ENCODE results near the gene PRIM2. TPM values are rescaled to one million over a fixed set of nuclear protein-coding genes. Genes with fewer than 3 reads are reported as not detected.
A peak's percentile ranks its signal among the peaks of the same experiment; 100 is the strongest.
"Not testable (repeated sequence)": the region's sequence is repeated elsewhere in the genome, so short reads cannot be mapped to it uniquely, and the experiment has no call there.

The PRIM2 gene
- total RNA-seq, 1 donor from 2014 or later = 21.0 TPM

DNA sequence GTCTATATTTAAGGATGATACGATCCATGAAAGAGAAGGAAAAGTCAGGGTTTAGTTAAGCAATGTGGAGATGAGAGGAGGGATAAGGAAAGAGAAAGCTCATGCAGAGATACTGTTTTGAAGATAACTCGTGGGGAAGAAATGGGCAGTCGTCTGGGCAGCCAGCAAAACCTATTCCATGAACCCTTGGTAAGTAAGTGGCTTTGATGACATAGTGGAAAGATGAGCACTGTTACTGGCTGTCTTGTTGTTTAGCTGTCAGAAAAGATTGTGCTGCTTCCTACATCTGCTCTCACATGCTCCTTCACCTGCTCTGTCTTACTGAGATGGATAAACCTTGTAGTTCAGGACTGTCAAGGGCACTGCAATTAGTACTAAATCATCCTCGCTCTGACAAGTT is 143.6 kb downstream of the PRIM2 start:
- not testable (repeated sequence) for DNase-seq (ENCODE audit: low read depth); H3K4me3 ChIP-seq (ENCODE audit: low read depth, low read length)

DNA sequence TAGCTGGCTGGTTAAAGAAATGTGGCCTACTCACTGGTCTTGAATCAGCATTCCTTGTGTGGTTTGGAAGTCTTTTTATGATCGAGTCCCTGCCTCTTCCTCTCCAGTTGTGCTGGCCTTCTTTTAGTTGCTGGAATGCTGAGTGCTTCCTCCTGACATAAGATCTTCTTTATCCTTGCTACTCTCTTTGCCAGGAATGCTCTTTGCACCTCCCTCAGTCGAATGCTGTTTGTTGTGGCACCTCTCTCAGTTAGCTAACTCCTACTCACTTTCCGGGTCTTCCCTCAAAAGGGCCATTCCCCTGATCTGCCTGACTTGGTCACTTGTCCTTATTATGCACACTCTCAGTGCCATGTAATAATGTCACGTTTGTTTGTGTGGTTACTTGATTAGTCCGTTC is 146.4 kb downstream of the PRIM2 start:
- H3K4me3 ChIP-seq (ENCODE audit: low read depth, low read length); DNase-seq (ENCODE audit: low read depth): not testable (repeated sequence)

DNA sequence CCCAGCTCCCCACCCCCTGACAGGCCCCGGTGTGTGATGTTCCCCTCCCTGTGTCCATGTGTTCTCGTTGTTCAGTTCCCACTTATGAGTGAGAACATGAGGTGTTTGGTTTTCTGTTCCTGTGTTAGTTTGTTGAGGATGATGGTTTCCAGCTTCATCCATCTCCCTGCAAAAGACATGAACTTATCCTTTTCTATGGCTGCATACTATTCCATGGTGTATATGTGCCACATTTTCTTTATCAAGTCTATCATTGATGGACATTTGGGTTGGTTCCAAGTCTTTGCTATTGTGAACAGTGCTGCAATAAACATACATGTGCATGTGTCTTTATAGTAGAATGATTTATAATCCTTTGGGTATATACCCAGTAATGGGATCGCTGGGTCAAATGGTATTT is 148.5 kb downstream of the PRIM2 start:
- DNase-seq (ENCODE audit: low read depth); H3K4me3 ChIP-seq (ENCODE audit: low read depth, low read length): not testable (repeated sequence)

DNA sequence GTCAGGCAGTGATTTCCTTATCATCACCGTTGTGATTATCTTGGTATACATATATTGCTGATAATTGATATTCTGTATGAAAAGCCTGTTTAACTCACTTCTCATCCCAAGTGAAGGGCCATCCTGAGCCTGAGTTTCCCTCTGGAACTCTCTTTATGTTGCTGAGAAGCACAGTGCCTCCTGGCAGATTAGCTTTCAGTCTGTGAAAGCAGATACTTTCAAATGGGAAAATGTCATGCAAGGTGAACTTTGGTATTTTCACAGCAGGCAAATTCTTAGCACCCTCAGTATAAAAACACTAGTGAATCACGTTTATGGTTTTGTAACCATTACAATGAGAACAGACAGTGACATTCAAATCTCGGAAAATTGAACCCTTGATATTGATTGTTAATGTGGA is 151.6 kb downstream of the PRIM2 start:
- no peak for DNase-seq (ENCODE audit: low read depth)

DNA sequence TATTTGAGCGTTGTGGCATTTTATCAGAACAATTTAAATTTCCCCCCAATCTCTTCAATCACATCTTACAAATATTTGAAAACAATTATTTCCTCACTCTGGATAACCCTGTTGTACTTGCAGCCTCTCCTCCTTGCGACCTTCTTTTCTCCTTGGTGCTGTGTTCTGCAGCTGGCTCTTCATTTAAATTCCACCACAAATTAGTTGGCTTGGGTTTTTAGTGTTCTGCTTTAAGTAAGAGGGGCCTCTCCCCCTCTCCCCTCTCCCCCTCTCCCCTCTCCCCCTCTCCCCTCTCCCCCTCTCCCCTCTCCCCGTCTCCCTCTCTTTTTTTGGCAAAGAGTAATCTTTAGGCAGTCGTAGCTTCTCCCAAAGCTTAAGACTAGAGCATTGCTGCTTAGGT is 152.7 kb downstream of the PRIM2 start:
- DNase-seq (ENCODE audit: low read depth); H3K4me3 ChIP-seq (ENCODE audit: low read depth, low read length): not testable (repeated sequence)

More for the DNA sequence above, 151.6 kb downstream of the PRIM2 start:
- TF ChIP-seq, protein P1, sequence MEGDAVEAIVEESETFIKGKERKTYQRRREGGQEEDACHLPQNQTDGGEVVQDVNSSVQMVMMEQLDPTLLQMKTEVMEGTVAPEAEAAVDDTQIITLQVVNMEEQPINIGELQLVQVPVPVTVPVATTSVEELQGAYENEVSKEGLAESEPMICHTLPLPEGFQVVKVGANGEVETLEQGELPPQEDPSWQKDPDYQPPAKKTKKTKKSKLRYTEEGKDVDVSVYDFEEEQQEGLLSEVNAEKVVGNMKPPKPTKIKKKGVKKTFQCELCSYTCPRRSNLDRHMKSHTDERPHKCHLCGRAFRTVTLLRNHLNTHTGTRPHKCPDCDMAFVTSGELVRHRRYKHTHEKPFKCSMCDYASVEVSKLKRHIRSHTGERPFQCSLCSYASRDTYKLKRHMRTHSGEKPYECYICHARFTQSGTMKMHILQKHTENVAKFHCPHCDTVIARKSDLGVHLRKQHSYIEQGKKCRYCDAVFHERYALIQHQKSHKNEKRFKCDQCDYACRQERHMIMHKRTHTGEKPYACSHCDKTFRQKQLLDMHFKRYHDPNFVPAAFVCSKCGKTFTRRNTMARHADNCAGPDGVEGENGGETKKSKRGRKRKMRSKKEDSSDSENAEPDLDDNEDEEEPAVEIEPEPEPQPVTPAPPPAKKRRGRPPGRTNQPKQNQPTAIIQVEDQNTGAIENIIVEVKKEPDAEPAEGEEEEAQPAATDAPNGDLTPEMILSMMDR (conservative IDR thresholded peaks at IDR 0.05; ENCODE audit: low read depth, low read length) = no peak
- no peak overlapping the region for H3K4me3 ChIP-seq (ENCODE audit: low read depth, low read length)

DNA sequence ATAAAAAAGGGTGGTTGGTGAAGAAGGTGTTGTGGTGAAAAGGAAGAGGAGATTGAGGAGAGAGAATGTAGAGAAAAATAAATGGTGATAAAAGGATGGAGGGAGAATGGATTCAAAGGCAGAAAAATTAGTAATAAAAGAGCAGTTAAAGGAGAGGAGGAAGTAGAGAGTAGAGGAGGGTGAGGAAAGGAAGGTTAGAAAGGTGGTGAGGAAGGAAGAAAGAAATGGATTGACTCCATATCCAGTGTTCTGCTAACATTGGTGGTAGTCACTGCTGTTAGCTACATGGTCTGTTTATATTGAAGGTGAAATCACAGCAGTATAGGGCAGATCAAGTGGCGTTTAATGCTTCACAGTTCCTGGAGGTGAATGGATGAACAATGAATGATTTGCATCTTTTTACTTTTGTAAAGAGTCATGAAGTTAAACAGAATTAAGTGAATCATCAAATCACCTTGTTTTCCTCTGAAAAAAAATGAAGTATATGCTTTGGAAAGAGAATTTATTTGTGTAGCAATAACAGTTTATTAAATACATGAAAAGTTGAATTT is 154.0 kb downstream of the PRIM2 start:
- H3K4me3 ChIP-seq (ENCODE audit: low read depth, low read length); DNase-seq (ENCODE audit: low read depth): not testable (repeated sequence)

DNA sequence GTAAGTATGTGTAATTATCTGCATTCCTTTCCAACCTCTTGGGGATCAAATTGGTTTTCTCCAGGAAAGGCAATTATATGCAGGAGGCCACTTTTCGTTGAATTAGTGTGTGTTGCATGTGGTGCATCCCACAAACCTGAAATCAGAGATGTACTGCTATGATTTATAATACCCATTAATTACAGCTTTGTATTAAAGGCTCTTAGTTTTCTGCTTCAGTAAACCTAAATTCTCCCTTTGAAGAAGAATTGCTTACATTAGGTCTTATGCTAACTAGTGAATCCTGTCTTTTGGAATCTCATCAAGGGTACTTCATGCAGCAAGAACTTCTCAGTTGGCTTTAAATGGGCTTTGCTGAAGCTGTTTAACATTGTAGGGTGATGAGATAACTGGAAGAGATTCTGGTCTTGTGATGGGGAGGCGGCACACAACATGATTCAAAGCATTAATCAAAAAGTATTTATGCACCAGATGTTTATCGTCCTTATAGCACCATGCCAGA is 155.5 kb downstream of the PRIM2 start:
- not testable (repeated sequence) for H3K4me3 ChIP-seq (ENCODE audit: low read depth, low read length)
- peak; percentile 50 for DNase-seq (ENCODE audit: low read depth)

DNA sequence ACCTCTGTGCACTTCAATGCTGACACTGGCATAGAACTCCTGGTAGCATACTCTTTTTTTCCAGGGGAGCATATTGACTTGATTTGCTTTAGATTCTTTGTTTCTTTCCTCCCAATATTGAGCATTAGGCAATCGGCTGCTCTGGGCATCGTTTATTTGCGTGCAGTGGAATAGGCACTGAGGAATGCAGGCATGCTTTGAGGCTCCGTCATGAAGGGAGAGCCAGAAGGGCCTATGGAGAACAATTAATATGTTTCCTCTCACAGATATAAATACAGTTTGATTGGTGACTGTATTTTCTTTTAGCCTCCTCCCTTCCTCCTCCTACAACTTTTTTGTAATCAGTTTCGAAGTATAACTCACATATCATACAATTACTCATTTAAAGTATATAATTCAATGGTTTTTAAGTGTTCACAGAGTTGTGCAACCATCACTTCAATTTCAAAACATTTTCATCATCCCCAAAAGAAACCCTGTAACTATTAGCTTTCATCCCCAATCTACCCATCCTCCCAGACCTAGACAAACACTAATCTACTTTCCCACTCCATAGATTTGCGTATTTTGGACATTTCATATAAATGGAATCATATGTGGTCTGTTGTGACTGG is 157.5 kb downstream of the PRIM2 start:
- DNase-seq (ENCODE audit: low read depth); H3K4me3 ChIP-seq (ENCODE audit: low read depth, low read length): not testable (repeated sequence)

DNA sequence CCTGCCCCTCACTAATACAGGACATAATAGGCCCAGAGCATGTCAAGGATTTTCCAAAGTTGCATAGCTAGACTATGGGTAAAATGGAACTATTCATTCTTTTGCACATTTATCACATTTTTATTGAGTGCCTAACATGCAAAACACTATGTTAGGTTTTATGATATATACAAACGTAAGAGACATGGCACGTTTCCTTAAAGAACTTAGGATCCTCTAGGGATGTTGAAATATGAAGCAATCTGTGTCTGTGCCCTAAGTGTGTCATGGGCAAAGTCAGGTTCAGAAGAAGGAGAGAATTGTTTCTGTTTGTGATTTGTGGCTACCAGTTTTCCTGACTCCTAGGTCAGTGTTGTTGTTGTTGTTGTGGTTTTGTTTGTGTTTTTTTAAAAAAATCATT is 158.2 kb downstream of the PRIM2 start:
- H3K4me3 ChIP-seq (ENCODE audit: low read depth, low read length); DNase-seq (ENCODE audit: low read depth): not testable (repeated sequence)

DNA sequence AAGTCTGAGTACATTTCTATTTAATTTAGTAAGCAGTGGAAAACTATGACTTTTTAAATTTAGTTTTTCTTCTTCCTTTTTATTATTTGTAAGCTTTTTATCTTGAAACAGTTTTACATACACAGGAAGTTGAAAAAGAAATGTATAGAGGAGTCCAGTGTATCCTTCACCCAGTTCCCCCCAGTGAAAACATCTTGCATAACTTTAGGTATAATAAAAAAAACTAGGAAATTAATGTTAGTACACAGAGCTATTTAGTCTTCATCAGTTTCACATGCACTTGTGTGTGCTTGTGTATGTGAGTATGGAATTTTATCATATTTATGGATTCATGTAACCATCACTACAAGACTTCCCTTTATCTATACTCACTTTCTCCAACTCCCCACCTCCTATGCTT is 162.8 kb downstream of the PRIM2 start:
- not testable (repeated sequence) for DNase-seq (ENCODE audit: low read depth); H3K4me3 ChIP-seq (ENCODE audit: low read depth, low read length)

DNA sequence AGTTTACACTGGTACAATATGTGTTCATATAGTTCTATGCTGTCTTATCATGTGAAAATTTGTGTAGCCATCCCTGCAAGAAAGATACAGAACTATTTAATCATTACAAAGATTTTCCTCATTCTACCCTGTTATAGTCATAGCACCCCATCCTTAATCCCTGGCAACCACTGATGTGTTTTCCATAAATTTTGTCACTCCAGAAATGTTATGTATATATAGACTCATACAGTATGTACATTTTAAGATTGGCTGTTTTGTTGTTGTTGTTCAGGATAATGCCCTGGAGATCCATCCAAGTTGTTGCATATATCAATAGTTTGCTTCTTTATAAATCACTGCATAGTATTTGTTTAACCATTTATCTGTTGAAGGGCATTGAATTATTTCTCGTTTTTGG is 163.7 kb downstream of the PRIM2 start:
- not testable (repeated sequence) for DNase-seq (ENCODE audit: low read depth); H3K4me3 ChIP-seq (ENCODE audit: low read depth, low read length)

DNA sequence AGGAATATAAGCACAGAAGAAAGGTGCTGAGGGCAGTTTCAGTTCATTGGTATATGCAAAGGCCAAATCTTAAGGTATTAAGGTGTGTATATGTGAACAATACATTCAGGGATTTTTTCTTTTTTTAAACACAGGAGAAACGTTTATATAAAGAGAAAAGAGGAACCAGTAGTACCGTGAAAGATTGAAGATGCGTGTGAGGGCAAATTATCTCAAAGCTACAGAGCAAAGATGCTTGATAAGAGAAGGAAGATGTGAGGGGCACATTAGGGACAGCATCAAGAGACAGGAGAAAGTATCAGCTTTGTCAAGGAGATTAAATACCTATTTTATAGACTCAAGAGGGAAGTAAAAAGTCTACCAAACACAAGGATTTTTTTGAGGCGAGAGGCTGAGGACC is 165.0 kb downstream of the PRIM2 start:
- not testable (repeated sequence) for DNase-seq (ENCODE audit: low read depth); H3K4me3 ChIP-seq (ENCODE audit: low read depth, low read length)

DNA sequence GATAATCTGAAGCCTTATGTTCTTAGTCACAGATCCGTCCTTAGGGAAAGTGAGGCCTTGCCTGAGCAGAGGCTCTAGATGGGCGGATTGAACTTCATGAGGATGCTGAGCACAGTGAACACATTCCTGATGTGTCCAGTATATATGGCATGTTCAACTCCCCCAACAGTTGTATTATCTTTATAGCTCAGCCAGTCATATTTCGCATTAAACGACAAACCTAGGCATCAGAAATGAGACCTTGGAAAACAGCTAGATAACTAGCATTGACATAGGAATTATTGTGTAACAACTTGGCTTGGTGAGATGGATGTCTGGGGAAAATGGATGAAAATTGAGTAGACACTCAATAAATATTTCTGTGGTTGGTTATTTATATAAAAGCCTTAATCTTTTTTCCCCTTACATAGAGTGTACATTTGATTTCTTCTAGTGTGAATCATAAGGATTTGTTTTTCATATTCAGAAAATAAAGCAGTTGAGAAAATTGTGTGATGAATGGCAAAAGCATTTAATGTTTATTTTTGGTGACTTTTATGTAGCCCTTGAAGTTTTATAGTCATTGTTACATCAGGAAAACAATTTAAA is 169.2 kb downstream of the PRIM2 start:
- not testable (repeated sequence) for H3K4me3 ChIP-seq (ENCODE audit: low read depth, low read length); DNase-seq (ENCODE audit: low read depth)

DNA sequence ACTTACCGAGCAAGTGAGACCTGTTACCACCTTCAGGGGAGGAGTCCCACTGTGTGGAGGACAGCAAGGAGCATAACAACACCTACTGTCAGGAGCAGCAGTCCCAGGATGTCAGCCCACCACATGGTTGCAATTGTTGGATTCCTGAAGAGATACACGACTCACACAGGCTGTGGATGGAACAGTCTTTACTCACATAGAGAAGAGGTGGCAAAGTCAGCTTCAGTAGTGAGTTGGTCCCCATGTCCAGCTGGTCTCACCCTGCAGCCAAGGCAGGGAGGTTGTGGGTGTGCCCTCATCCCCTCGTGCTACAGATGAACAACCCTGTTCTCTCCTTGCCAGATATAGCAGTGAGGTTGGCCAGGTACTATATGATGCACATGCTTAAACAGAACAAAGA is 171.1 kb downstream of the PRIM2 start:
- H3K4me3 ChIP-seq (ENCODE audit: low read depth, low read length); DNase-seq (ENCODE audit: low read depth): not testable (repeated sequence)

DNA sequence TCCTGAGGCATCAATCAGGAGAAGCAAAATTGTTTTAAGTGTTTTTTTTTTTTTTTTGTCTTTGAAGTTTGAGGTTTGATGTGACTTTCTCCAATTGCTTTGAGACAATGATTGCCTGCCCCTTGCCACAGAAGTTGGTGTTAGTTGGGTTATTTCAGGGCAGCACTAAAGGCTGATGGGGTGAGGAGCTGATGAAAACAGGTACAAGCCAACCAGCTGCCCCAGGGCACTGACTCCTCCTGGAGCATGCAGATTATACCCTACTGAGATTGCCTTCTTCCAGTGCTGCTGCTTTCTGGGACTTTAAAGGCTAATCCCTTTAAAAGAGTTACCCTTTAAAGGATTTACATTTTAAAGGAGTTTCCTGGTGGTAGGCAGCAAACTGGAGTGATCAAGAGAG is 172.5 kb downstream of the PRIM2 start:
- DNase-seq (ENCODE audit: low read depth); H3K4me3 ChIP-seq (ENCODE audit: low read depth, low read length): not testable (repeated sequence)

DNA sequence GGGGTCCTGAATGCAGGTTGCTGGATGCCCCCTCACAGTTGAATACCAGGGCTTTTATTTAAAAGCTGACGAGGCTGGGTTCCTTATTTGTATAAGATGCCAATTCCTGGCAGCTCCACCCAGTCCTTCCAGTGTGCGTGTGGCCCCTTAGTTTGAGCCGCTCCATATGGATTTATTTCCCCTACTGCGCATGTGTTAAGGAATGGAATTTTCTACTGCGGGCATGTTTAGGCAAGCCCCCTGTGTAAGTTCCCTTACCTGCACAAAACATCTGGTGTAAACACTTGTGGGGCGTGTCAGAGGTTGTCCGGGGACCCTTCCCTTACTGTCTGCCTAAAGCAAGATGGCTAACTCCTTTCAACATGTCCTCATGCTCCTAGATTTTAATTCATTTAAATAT is 174.4 kb downstream of the PRIM2 start:
- DNase-seq (ENCODE audit: low read depth); H3K4me3 ChIP-seq (ENCODE audit: low read depth, low read length): not testable (repeated sequence)

DNA sequence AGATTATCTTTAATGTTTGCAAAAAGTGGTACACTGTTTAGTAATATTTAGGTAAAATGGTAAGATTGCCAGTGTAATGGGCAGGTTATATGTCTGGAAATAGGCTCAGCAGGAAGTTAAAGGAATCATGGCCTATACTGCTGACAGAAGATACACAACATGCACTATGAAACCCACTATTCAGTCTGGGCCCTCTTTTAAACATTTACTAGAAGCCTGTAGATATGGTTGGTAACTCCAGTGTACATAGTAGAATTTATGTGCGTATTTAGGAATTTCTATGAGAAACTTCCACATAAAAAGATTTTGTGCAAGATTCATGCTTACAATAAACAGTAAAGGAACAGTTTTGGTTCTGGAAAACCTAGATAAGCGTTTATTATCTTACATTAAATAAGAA is 178.8 kb downstream of the PRIM2 start:
- H3K4me3 ChIP-seq (ENCODE audit: low read depth, low read length); DNase-seq (ENCODE audit: low read depth): not testable (repeated sequence)

DNA sequence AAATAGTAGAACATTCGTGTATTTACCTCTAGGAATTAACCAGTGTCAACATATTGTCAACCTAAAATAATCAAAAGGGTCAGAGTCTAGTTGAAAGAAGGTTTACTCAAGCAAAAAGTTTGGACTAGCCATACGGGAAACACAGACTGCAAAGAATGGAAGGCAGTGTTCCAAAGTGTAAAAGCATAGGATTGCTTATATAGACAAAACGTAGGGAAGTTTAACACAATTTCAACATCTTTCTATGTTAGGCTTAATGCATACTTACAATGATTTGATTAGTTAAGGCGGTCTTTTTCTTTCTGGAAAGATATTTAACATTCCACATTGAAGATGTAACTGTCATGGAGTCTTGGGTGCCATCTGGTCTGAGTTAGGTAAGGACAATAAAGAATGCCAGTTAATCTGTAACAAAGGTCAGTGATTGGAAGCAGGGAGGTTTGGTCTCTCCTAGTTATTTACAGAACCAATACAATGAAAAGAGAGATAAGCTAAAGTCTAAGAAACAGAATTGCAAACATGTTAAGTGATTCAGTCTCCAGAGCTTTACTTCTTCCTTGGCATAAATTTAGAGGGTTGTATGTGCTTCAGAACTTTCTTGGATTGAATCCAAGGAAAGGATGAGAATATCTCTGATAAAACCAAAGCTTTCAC is 183.1 kb downstream of the PRIM2 start:
- not testable (repeated sequence) for DNase-seq (ENCODE audit: low read depth); H3K4me3 ChIP-seq (ENCODE audit: low read depth, low read length)
